ENCODE results near the gene CCDC34.
"Not testable (repeated sequence)": the region's sequence is repeated elsewhere in the genome, so short reads cannot be mapped to it uniquely, and the experiment has no call there.

The CCDC34 gene

GRCh38 chr11:27361649-27362431, 1.2 kb downstream of the CCDC34 start:
- DNase-seq (ENCODE audit: low read depth), result no peak

DNA sequence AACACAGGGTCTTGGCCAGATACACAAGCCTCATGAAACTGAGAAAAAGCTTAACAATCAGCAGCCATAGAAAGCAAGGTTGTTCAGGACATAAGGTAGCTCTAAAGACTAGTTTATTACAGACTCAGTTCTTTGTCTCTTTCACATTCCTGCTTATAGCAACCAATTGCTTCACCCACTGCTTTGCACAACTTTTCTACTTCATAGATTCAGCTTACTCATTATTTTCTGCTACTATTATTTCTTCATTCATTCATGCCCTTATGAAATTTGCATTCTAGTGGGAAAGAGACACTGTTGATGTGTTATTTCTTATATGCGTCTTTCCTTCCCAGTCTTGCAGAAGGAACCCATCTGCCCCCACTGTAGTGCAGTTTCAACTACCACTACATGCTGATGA, 4.7 kb downstream of the CCDC34 start:
- no peak for DNase-seq (ENCODE audit: low read depth)

DNA sequence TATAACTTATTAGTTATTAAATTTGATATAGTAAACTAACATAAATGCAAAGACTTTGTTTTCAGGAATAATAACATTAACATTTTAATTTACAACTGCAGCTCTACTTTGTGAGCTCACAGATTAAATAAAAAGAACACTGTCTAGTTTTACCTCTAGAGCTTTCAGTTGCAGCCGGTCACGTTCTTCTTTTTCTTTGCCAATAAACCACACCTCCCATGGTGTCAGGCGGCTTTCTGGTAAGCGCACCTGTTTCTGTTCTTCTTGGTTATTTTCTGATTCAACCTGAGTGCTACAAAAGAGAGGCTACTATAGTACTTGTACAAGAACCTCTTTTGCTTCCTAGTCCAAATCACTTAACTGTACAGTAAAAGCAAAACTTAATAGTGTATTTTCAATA, 5.8 kb downstream of the CCDC34 start:
- no peak for DNase-seq (ENCODE audit: low read depth)

DNA sequence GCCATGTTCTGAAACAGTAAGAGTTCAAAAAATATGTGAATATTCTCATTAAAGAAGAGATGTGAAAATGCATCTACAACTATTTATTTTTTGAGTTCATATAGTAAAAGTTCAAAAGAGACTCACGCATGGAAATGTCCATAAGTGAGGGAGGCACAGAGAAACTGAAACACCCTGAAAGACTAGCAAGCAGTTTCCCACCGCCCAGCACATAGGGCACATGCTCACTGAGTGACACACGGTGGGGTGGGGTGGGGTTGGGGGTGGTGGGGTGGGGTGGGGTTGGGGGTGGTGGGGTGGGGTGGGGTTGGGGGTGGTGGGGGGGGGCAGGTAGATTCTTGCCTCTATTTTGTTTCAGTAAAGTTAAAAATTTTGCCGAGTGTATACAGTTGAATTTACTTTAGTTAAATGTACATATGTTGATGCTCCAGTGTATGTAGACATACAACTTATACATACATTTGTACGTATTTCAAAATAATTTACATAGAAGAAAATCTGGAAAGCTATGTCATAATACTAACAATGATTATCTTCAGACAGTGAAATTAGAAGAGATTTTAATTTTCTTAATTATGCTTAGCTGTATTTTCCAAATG, 6.3 kb downstream of the CCDC34 start:
- no peak for DNase-seq (ENCODE audit: low read depth)

- DNase-seq (ENCODE audit: low read depth), result no peak
These were observed 7.4 kb downstream of the CCDC34 start for GRCh38 chr11:27355575-27356104.

DNA sequence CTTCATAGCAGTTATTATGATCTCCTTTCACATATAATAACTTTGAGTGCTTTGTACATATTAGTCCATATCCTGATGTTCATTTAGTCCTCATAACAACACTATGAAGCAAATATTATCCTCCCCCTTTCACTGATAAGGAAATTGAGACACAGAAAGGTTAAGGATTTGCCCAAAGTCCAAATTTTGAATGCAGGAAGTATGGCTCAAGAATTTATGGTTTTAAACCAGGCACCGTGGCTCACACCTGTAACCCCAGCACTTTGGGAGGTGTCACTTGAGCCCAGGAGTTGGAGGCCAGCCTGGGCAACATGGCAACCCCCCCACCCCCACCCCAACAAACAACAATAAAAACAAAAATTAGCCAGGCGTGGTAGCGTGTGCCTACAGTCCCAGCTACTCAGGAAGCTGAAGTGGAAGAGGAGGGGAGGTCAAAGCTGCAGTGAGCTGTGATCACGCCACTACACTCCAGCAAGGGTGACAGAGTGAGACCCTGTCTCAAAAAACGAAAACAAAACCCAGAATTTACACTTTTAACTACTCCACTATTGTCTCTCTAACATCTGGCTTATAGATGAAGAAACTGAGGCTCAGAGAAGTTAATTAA, 8.6 kb downstream of the CCDC34 start:
- DNase-seq (ENCODE audit: low read depth), result no peak

DNA sequence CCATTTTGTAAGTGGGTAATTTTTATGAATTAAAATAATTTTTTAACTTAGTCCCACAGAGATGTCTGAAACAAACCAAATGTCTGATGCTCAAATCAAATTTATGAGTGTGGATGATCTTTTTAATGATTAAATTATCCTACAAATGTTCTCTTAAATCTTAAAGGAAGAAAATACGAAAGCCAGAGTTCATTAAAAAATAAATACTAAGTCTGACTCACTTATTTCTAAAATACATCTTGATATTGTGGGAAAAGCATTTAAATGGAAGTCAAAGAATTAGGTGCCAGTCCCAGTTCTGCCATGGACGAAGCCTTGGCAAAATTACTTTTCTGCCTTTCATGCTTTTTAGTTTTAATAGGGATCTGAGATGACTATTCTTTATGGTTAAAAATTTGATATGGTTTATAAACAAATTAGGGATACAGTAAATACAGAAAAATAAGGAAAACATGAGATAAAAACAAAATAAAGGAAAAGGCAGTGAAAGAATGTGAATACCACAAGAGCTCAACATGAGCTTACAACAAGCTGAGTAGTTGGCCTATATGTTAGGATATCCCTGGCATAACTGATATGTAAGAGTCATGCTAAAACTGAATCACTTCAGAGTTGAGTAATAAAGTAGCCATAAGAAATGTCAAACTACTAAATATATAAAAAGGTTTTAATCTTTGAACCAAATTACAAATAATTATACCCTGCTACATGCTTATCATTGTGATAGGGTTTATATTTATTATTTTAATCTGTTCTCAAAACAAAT, 9.2 kb downstream of the CCDC34 start:
- no peak for DNase-seq (ENCODE audit: low read depth)

DNA sequence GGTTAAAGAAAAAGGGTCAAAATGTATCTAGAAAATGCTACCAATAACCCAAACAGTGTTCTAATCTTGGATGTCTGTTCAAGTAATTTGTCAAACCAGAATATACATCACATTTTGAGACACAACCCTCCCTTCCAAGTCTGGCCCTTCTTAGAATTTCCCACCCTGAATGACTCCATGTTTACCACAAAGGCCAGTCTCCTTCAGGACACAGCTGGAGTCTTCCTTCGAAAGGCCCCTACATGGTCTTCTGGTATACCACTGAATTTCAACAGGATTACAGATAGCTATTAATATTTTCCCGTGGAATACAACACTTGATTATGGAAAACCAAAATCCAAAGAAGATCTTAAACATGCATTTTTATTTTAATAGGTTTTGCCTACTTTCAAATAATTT, 10.2 kb downstream of the CCDC34 start:
- no peak for DNase-seq (ENCODE audit: low read depth)

DNA sequence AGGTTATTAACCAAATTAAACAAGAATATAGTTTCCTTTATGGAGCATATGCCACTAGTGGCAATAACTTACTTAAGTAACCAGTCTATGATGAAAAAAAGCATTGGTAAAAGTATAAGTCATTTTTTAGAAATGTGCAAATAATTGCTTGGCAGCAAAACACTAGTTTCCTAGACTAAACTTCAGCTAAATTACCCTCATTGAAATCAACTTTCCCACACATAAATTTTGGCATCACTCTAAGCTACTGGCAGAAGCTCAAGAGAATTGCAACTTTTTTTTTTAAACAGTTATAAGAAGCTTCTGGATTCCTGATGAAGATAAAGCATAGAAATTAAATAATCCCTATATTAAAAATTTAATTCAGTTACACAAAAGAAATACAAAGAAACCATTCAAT, 12.5 kb downstream of the CCDC34 start:
- DNase-seq (ENCODE audit: low read depth), result no peak

GRCh38 chr11:27349919-27350318, 13.1 kb downstream of the CCDC34 start:
- no peak for DNase-seq (ENCODE audit: low read depth)

DNA sequence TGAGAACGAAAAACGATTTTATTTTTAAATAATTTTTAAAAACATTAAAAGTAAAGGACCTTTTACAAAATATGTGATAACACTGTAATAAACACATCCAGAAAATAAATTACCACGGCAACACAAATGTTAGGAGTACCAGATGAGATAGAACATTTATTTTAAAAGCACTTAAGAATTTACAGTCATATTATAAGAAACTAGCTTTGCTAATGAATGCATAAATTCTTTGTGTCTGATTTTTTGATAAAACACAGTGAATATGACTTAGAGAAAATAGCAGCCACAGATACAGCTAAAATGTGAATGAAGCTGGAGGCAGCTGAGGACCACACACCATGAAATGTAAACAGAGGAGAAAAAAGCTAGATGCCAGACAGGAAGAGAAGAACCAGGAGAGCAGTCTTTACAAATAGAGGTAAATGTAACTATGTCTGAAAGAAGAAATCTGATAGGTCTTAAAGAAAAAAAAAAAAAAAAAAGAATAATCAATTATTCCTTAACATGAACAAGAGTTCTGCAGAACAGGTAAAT, 14.6 kb downstream of the CCDC34 start:
- DNase-seq (ENCODE audit: low read depth), result no peak

- no peak for DNase-seq (ENCODE audit: low read depth)
These were observed 15.4 kb downstream of the CCDC34 start for GRCh38 chr11:27347359-27348339.

DNA sequence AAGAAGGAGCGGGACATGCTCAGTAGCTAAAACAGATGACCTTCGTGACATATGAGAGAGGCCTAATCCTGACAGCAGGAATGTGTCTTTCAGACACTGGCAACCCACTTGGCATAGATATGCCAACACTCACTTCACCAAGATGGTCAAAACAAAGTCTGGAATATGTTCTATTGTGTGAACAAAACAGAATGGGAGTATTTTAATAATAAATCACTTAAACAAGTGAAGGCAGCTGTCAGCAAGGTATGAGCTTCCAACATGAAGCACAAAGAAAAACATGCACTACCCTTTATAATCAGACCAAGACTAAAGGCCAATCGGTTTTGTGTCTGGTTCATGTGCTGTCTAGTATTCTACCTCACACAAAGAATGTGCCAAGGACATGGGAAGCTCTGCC, 23.1 kb downstream of the CCDC34 start:
- DNase-seq (ENCODE audit: low read depth), result no peak

DNA sequence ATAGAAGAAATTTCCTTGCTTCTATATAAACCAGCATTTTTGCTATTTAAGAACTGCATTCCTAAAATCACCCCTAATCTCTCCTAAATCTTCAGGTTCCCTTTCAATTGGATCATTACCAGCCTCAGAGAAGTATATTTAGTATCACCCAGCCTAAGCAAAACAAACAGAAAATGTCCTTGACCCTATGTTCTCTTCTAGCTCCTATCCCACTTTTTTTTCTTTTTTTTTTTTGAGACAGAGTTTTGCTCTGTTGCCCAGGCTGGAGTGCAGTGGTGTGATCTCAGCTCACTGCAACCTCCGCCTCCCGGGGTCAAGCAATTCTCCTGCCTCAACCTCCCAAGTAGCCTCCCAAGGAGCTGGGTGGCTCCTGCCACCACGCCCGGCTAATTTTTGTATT, 28.3 kb downstream of the CCDC34 start:
- DNase-seq (ENCODE audit: low read depth), result not testable (repeated sequence)

GRCh38 chr11:27331981-27332380, 31.0 kb downstream of the CCDC34 start:
- no peak for DNase-seq (ENCODE audit: low read depth)

DNA sequence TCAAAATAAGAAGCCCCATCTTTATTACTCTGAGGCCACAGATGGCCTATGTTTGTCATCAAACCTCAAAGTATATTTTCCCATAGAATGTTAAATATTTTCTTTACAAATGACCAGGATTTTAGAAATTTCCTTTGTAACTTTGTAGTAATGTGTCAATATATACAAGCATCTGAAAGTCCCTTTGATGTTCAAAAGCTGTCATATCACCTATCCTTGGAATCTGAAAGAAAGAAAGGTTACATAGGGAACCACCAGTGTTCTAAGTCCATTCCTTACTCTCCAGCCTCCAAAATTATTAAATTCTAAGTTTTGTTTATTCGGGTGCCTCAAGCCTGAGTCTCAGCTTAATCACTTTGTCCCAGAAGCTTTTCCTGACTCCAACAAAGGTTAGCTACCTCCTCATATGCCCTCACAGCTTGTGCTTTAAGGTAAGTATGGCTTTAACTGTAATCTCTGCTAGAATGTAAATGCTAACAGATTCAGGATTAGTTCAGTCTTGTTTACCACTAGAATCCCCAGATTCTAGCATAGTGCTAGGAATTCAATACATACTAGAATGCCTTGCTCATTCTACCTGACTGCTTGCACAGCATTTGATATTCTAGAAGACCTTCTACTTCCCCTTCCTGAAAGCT, 32.3 kb downstream of the CCDC34 start:
- DNase-seq (ENCODE audit: low read depth), result no peak

DNA sequence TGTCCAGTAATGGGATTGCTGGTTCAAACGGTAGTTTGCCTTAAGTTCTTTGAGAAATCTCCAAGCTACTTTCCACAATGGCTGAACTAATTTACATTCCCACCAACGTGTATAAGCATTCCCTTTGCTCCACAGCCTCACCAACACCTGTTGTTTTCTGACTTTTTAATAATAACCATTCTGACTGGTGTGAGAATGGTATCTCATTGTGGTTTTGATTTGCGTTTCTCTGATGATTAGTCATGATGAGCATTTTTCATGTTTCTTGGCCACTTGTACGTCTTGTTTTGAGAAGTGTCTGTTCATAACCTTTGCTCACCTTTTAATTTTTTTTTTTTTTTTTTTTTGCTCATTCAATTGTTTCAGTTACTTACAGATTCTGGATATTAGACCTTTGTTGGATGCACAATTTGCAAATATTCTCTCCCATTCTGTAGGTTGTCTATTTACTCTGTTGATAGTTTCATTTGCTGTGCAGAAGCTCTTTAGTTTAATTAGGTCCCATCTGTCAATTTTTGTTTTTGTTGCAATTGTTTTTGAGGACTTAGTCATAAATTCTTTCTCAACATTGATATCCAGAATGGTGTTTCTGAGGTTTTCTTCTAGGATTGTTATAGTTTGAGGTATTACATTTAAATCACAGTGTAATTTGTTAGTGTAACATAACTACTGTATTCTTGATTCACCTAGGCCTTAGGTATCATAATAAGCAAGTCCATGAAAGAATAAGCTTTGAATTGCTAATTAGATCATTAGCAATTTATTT, 33.0 kb downstream of the CCDC34 start:
- DNase-seq (ENCODE audit: low read depth), result no peak

DNA sequence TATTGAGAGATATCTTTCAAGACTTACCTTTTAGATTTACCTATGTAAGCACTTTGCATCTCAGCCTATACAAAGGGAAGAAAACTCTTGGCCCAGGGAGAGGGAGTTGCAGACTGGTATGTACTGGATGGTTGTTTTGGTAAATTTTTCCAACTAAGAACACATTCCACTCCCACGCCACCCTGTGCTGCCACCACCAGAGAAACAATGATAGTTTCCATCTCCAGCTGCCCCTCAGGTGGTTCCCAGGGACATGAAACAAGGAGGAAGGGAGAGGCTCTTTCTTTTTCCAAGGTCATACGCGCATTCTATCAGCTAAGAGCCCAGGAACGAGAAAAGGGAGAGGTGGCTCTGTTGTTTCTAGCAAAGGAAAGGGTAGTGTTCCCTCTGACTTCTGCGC, 34.4 kb downstream of the CCDC34 start:
- no peak for DNase-seq (ENCODE audit: low read depth)

- not testable (repeated sequence) for DNase-seq (ENCODE audit: low read depth)
These were observed 36.0 kb downstream of the CCDC34 start for GRCh38 chr11:27327064-27327463.

- not testable (repeated sequence) for DNase-seq (ENCODE audit: low read depth)
These were observed 40.8 kb downstream of the CCDC34 start for GRCh38 chr11:27322196-27322595.
